Psoas muscle (tissue), 8 donors: ENCODE measurements around the gene NLRP6. TPM values are rescaled to one million over a fixed set of nuclear protein-coding genes. Genes with fewer than 3 reads are reported as not detected.
"Not testable (repeated sequence)": the region's sequence is repeated elsewhere in the genome, so short reads cannot be mapped to it uniquely, and the experiment has no call there.

ENCODE experiments used
- ATAC-seq, 4 donors: fragments of 200-7000 bp; cut with Tn5 transposase; one replicate each; pipeline ENCODE4 v1.9.1; 2020; ENCODE audit warnings: moderate library complexity in 3 of 4, mild to moderate bottlenecking in 2 of 4
- DNase-seq, 2 donors: peaks; one replicate each; pipeline ENCODE4 v3.0.0-alpha.2; 2020
- H3K27ac ChIP-seq: fragments of 200-600 bp; one replicate; pipeline ENCODE4 v1.8.0; 2022
- H3K27me3 ChIP-seq, 3 donors: fragments of 200-600 bp in 1 of 3; one replicate each; pipeline versions ENCODE4 v1.6.1 to v1.8.0; 2013 to 2022; ENCODE audit warnings: low read length in 2 of 3, mild to moderate bottlenecking in 2 of 3, moderate library complexity in 1 of 3; ENCODE audit not compliant: insufficient read depth in 3 of 3
- H3K36me3 ChIP-seq, 2 donors: fragments of 200-600 bp in 1 of 2; one replicate each; pipeline versions ENCODE4 v1.6.1 to v1.8.0; 2013 to 2022; ENCODE audit warnings: low read depth in 1 of 2, mild to moderate bottlenecking in 1 of 2, moderate library complexity in 1 of 2; ENCODE audit not compliant: insufficient read depth in 1 of 2
- H3K4me1 ChIP-seq: fragments of 200-600 bp; one replicate; pipeline ENCODE4 v1.8.0; 2022
- H3K4me3 ChIP-seq: fragments of 200-600 bp; one replicate; pipeline ENCODE4 v1.8.0; 2022; ENCODE audit warnings: mild to moderate bottlenecking
- H3K9me3 ChIP-seq: fragments of 200-600 bp; one replicate; pipeline ENCODE4 v1.8.0; 2022
- WGBS, 3 donors: extraction: QIAGEN DNeasy Blood & Tissue Kit; methylation state at CpG; one replicate each; pipeline versions ENCODE4 v1.1.6 to v1.1.7; 2013; 5-methylcytosine and 5-hydroxymethylcytosine counted together
- intact Hi-C, 2 donors: fragments of 100-400 bp; cut with DNase I; formaldehyde crosslinking; loops; one replicate each; pipeline versions ENCODE4 v1.11.0 to v1.14.2; 2022
- polyA plus RNA-seq, 3 donors: library from polyadenylated mRNA; stranded (reverse); fragments of 200-250 nt; gene quantifications; one replicate each; pipeline ENCODE4 v1.2.3, GENCODE V29; 2013
- total RNA-seq, 4 donors: library from RNA; stranded (reverse); fragmentation: NEBNext Ultra II Directional in 2 of 4; extraction: Animal tissue kit (Norgen Biotek cat#: 25700) in 2 of 4; gene quantifications; one replicate each; pipeline versions ENCODE4 v1.2.1 to v1.2.4, GENCODE V29; 2021 to 2023
- TF ChIP-seq, protein P1 (sequence below): fragments of 200-600 bp; IDR thresholded peaks from one replicate; pipeline ENCODE4 v1.8.0; 2022; ENCODE audit warnings: antibody characterized with exemption
- donor health status: healthy with polysubstance abuse.
- donor health status: DM: no; HTN: no; CAD: no; lungs with moderate emphysema.
- donor health status: Bipolar disorder and iron deficiency.
- donor health status: healthy.
- donor health status: DM: yes; HTN: yes; CAD: no.
- donor health status: DM: no; HTN: no; CAD: no.
- donor health status: DM: no; HTN: no; CAD: no.
- donor health status: DM: yes; HTN: yes; CAD: no.

The NLRP6 gene
- total and polyA plus RNA-seq, 7 donors, result 0.03 to 0.17 (median 0.07) TPM; not detected in 3

DNA sequence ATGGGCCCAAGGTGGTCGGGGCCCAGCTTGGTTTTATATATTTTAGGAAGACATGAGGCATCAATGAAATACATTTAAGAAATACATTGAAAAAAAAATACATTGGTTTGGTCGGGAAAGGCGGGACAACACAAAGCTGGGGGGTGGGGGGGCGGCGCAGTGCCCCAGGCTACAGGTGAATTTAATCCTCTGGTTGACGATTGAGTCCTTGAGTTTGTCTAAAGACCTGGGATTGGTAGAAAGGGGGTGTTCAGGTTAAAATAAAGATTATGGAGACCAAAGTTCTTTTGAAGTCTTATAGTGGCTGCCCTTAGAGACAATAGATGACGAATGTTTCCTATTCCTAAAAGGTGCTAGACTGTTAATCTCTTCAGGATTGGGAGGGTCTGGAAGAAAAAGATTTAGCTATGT, 38.7 kb downstream of the NLRP6 start:
- H3K36me3 ChIP-seq, result no peaks in the 10 kb centered on the region
- H3K4me3 ChIP-seq, result peak overlapping the region; percentile 67
- no peak for DNase-seq
- no peak for ATAC-seq
- intact Hi-C loops, result no loop called here
- peak overlapping the region; percentile 43 for H3K27ac ChIP-seq
- peaks cover 0 to 32% (median 7%) of the 10 kb centered on the region in 3 donors for H3K27me3 ChIP-seq
- TF ChIP-seq, protein P1, sequence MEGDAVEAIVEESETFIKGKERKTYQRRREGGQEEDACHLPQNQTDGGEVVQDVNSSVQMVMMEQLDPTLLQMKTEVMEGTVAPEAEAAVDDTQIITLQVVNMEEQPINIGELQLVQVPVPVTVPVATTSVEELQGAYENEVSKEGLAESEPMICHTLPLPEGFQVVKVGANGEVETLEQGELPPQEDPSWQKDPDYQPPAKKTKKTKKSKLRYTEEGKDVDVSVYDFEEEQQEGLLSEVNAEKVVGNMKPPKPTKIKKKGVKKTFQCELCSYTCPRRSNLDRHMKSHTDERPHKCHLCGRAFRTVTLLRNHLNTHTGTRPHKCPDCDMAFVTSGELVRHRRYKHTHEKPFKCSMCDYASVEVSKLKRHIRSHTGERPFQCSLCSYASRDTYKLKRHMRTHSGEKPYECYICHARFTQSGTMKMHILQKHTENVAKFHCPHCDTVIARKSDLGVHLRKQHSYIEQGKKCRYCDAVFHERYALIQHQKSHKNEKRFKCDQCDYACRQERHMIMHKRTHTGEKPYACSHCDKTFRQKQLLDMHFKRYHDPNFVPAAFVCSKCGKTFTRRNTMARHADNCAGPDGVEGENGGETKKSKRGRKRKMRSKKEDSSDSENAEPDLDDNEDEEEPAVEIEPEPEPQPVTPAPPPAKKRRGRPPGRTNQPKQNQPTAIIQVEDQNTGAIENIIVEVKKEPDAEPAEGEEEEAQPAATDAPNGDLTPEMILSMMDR, result no peak
- H3K4me1 ChIP-seq, result peaks cover 8% of the 10 kb centered on the region
- WGBS, 3 donors, result 76 to 83% (median 79%) methylated on average over 7 of the region's 7 CpGs
- H3K9me3 ChIP-seq, result no peaks in the 10 kb centered on the region

DNA sequence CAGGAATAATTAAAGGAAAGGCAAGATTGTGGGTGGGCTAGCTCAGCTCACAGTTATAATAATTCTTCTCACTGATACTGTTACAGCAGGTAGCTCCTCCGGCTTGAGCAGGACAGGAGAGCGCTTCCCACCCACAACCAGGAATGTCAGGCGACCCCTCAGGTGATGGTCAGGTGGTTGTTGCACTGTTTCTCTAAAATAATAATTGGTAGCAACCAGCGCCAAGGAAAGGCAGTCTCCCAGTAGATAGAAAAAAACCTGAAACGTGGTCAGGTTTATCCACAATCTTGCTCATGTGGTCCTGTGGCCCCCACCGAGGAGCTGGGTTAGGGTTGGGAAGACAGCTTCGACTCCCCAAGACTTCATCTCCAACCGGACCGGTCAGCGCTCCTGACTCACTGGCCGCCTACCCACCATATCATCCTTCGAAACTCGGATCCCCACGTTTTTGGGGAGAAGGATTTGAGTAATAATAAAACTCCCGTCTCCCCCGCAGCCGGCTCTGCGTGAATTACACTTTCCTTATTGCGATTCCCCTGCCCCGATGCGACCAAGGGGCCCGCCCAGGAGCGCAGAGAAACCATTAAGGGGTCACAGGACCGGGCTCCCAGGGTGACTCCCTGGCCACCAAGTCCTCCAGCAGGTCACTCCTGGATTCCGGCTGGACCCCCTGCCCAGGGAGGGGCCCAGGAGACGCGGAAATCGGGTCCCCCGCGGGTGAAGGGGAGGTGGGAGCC, 39.6 kb downstream of the NLRP6 start:
- Histone ChIP-seq H3K4me3 (peak overlapping the region; percentile 67), H3K27me3 (peaks cover 0 to 32% (median 7%) of the 10 kb centered on the region in 3 donors), H3K27ac (peak overlapping the region; percentile 53)
- H3K9me3 ChIP-seq, H3K4me1 ChIP-seq, H3K36me3 ChIP-seq, intact Hi-C loops: not testable (repeated sequence)
- DNase-seq, result peak in 1 of 2 donors; percentile 42
- 35 to 61% (median 37%) methylated on average over 8 to 16 of the region's 30 CpGs for WGBS, 3 donors
- ATAC-seq, result peak in 1 of 4 donors; percentile 2

DNA sequence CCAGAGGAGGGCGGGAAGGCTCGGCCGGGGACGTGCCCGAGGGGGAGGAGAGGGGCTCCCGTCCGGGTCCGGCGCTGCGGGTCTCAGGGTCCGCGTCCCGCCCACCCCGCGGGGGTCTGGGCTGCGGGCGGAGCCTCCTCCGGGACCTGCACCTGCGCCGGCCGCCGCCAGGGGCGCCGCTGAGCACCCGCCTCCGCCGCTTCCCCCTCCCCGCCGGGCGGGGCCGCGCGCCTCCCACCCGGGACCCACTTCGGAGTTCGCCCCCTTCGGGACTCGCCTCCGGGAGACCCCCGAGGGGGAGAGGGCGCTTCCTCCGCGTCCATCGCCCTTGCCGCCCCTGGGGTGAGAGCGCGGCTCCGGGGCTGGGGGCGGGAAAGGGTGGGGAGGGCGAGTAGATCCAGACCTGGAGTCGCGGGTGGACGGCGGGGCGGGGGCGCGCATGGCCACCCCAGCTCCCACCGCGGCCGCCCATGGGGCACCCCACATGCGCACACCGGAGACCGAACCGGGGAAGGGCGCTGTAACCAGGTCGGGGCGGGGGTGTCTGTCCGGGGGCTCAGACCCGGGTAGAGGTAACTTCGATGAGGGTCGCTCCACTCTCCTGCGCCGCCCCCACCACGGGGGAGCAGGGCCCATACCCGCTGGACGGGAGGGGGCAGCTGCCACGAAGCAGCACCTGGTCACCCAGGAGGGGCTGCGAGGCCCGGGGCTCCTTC, 40.4 kb downstream of the NLRP6 start:
- peak overlapping the region; percentile 68 for H3K4me3 ChIP-seq
- 0 to 1% (median 1%) methylated on average over 4 to 15 of the region's 79 CpGs for WGBS, 3 donors
- peak; percentile 51 to 72 (median 70) for ATAC-seq
- H3K9me3 ChIP-seq, H3K4me1 ChIP-seq, H3K36me3 ChIP-seq, intact Hi-C loops: not testable (repeated sequence)
- H3K27me3 ChIP-seq, result peaks cover 0 to 32% (median 7%) of the 10 kb centered on the region in 3 donors
- peak overlapping the region; percentile 63 for H3K27ac ChIP-seq
- peak in 1 of 2 donors; percentile 47 for DNase-seq

DNA sequence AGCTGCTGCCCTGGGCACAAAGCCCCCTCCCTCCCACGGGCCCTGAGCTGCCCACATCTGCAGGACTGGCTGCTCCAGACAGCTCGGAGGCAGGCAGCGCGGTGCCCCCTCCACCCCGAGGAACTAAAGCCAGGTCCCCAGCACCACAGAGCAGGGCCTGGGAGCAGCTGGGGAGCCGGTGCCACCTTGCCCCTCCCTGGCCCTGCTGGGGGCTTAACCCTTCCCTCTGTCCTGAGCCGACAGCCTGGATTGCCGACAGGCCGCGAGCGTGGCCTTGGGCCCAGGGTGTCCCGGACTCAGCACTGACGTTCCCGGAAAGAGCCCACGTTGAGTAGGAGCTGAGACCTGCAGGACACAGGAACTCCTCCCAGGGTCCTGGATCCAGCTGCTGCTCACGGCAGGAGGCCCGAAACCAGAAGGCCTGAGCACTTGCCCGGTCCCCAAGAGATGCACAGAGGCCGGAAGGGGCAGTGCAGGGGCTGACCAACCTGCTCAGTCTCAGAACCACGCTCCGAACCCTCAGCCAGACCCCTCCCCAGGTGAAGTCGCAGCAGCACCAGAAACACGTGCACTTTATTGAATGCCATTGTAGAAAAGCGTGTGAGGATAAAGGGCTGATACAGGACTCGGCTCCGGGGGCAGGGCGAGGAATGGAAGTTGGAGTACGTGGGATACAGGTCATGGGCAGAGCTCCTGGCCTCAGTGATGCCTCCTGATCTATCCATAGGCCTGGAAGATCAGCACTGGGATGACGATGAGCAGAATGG, 41.1 kb downstream of the NLRP6 start:
- H3K27me3 ChIP-seq, result peaks cover 0 to 32% (median 7%) of the 10 kb centered on the region in 3 donors
- ATAC-seq (peak; percentile 30 to 45 (median 40)), DNase-seq (peak in 1 of 2 donors; percentile 64)
- H3K9me3 ChIP-seq, H3K36me3 ChIP-seq, intact Hi-C loops, H3K4me1 ChIP-seq: not testable (repeated sequence)
- H3K4me3 ChIP-seq, result peak overlapping the region; percentile 68
- H3K27ac ChIP-seq, result peak overlapping the region; percentile 63
- WGBS, 3 donors, result 12 to 31% (median 15%) methylated on average over 18 to 20 of the region's 29 CpGs

DNA sequence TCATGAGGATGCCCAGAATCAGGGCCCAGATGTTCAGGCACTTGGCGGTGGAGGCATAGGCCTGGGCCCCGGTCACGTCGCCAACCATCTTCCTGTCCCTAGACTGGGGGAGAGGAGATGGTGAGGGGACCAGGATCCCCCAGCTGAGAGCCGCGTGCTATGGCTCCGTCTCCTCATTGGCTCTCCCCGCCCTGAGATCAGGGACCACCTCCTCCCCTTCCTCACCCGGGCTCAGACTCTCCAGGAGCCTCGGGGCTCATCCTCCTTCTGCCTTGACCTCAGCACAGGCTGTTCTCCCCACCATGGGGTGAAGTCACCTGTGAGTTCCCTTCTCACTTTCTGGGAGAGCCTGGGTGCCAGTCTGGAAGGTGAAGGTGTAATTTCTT, 41.7 kb downstream of the NLRP6 start:
- ATAC-seq (peak in 3 of 4 donors; percentile 5 to 32 (median 19)), DNase-seq (peak in 1 of 2 donors; percentile 37)
- Histone ChIP-seq H3K27me3 (peaks cover 0 to 32% (median 7%) of the 10 kb centered on the region in 3 donors), H3K27ac (peak overlapping the region; percentile 71), H3K4me3 (peak overlapping the region; percentile 68)
- H3K9me3 ChIP-seq, H3K36me3 ChIP-seq, intact Hi-C loops, H3K4me1 ChIP-seq: not testable (repeated sequence)
- 13 to 47% (median 24%) methylated on average over 3 to 9 of the region's 10 CpGs for WGBS, 3 donors

DNA sequence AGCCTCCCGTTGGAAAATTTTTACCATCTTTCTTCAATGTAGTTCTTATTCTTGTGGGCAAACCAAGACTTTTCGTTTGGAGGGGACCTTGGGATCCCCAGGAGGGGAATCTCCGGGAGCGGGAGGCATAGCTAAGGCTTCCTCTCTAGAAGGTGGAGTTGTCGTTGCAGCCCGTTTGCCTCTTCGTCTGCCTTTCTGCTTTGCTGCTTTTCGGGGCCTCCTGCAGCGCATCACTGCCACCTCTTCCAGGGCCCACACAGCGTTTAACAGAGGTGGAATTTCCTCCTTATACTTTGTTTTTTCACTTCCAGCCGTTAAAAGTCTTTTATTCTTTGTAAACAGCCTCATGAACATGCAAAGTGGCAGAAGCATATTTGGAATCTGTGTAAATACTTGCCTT, 45.9 kb downstream of the NLRP6 start:
- Histone ChIP-seq H3K4me1 (peaks cover 13% of the 10 kb centered on the region), H3K27me3 (peaks cover 0 to 10% (median 5%) of the 10 kb centered on the region in 3 donors), H3K9me3 (no peaks in the 10 kb centered on the region), H3K36me3 (no peaks in the 10 kb centered on the region), H3K27ac (no peak overlapping the region), H3K4me3 (no peak overlapping the region)
- TF ChIP-seq, protein P1, result no peak
- 60 to 67% (median 61%) methylated on average over 11 of the region's 11 CpGs for WGBS, 3 donors
- intact Hi-C loops, result no loop called here
- ATAC-seq (no peak), DNase-seq (no peak)

DNA sequence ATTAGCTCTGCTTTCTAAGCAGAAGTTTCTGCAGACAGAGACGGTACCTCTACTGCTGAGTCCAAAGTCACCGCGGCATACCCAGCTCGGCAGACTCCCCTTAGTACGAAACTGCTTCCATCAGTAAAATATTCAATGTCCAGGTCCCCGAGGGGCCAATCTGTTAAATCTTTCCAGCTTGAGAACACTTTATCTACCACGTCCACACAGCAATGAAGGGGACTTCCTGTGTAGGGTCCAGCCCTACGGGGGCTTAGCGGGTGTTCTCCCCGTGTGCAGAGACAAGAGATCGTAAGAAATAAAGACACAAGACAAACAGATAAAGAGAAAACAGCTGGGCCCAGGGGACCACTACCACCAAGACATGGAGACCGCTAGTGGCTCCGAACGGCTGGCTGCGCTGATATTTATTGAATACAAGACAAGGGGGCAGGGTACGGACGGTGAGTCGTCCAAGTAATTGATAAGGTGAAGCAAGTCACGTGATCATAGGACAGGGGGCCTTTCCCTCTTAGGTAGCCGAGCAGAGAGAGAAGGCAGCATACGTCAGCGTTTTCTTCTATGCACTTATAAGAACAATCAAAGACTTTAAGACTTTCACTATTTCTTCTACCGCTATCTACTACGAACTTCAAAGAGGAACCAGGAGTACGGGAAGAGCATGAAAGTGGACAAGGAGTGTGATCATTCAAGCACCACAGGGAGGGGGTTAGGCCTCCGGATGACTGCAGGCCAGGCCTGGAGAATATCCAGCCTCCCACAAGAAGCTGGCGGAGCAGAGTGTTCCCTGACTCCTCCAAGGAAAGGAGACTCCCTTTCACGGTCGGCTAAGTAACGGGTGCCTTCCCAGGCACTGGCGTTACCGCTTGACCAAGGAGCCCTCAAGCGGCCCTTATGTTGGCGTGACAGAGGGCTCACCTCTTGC, 46.6 kb downstream of the NLRP6 start:
- Histone ChIP-seq H3K4me3 (peak overlapping the region; percentile 11), H3K27ac (peak overlapping the region; percentile 61), H3K4me1 (peaks cover 13% of the 10 kb centered on the region)
- ATAC-seq, H3K9me3 ChIP-seq, H3K27me3 ChIP-seq, intact Hi-C loops, H3K36me3 ChIP-seq: not testable (repeated sequence)
- DNase-seq, result peak; percentile 69 to 78
- WGBS, 3 donors, result 37 to 54% (median 45%) methylated on average over 26 to 28 of the region's 34 CpGs
